Stimulated activated CD4-positive, alpha-beta T cell treated with anti-CD3 and anti-CD28 coated beads, Interleukin-1b, Interleukin-23, amount 100 ng/mL, for 1 hour (primary cell): ENCODE results near the gene MAP2K5.

Experiments used
- DNase-seq, 2 donors: peaks; one replicate each; pipeline ENCODE4 v3.0.0-alpha.2; 2020; ENCODE audit warnings: low read depth in 2 of 2

The MAP2K5 gene

GRCh38 chr15:67542420-67543347 lies at the start of gene MAP2K5:
TSS of gene MAP2K5 (plus strand) at chr15:67542703. CDS start at chr15:67543336, 633 bp downstream.
- peak; percentile 49 to 70 for DNase-seq

DNA sequence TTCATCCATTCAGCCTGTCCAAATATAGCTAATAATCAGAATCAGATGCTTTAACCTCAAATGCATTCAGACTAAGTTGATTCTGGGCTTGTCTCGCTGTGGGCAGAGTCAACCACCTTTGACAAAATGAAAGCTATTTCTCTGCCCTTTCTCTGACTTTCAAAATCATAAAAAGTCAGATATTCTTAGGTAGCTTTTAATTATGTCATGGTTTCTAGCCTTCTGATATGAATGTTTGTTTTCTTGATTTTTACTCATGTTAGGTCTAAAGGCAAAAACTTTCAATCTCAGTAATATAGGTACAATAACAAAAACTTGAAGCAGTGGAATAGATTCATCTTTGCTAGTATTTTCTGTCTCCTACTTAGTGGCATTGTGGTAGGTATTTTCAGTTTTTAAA lies 46.9 kb upstream of the MAP2K5 start:
- no peak for DNase-seq

DNA sequence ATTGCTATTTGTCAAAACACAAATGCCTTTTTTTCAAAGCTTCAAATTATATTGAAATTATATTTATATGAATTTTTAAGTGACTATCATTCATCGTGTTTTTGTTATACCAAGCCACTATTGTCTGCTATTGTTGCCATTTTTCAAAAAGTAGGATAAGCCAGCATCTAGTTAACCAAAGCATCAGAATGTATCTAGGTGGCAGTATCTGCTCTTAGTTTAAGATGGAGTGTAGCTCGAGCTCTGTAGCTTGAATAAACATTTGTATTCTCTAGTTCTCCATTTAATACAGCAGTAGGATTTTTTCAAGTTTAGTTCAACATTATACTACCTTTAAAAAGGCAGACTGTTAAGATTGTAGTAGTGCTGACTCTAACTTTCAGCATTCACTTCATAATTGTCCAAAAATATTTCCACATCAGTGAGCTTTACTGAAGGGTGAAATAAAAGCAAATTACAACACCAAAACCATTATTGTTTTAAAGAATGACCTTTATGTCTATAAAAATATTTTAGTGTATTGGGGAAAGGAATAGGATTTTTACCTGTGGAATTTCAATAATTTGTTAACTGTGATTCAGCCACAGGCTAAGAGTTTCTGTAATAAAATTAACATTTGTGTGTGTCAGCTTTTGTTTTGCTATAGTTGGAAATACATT lies 41.2 kb upstream of the MAP2K5 start:
- no peak for DNase-seq

GRCh38 chr15:67501836-67502461 lies 40.6 kb upstream of the MAP2K5 start:
- no peak for DNase-seq

- no peak for DNase-seq
Observed at GRCh38 chr15:67504056-67504455, 38.4 kb upstream of the MAP2K5 start.

DNA sequence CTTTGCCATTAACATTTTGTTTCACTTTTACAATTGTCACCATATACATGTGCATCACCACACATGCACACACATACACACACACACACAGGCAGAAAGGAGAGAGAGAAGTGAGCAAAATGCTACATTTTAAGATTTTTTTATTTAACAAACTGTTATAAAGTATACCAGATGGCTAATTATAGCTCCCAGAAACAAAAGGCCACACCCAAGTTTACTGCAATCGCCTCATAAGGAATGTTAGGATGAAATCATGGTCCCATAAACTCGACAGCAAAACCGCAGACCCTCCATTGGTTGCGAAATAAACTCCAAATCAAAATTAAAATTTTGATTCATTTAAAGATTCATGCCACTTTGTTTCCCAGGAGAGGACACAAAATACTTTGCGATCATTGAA lies 37.7 kb upstream of the MAP2K5 start:
- DNase-seq: no peak

DNA sequence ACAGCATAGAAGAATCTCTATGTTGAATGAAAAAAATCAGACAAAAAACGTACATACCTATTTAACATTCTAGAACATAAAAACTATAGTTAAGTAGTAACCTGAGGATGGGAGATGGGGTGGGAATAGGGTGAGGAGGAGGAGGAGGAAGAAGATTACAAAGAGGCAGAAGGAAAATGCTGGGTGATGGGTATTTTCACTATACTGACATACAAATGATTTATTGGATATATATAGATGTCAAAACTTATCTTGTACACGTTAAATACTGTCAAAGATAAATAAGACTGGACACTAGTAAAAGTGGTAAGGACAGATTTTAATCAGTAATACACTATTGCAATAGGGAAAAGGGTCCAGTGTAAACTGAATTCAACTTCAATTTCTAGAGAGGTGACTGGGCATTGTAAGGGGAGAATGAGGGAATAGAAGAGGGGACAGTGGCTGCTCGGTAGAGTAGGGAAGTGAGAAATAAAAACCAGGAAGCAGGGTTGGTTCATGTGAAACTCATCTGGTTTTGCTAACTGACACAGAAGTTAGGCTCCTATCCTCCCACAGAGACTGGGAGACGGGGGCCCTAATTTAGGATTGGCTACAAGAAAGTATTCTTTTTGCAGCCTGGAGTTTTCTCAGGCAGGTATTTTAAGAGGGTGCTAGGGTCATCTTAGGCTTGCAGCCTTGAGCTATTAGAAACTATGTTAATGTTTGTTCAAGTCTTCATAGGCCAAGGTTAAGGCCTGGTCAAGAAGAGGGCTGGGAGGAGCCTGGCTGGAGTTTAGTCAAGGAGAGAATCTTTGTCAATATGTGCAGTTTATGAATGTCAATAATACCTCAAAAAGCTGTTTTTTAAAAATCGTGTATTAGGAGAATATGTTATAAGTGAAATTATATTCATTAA lies 36.6 kb upstream of the MAP2K5 start:
- DNase-seq: no peak

DNA sequence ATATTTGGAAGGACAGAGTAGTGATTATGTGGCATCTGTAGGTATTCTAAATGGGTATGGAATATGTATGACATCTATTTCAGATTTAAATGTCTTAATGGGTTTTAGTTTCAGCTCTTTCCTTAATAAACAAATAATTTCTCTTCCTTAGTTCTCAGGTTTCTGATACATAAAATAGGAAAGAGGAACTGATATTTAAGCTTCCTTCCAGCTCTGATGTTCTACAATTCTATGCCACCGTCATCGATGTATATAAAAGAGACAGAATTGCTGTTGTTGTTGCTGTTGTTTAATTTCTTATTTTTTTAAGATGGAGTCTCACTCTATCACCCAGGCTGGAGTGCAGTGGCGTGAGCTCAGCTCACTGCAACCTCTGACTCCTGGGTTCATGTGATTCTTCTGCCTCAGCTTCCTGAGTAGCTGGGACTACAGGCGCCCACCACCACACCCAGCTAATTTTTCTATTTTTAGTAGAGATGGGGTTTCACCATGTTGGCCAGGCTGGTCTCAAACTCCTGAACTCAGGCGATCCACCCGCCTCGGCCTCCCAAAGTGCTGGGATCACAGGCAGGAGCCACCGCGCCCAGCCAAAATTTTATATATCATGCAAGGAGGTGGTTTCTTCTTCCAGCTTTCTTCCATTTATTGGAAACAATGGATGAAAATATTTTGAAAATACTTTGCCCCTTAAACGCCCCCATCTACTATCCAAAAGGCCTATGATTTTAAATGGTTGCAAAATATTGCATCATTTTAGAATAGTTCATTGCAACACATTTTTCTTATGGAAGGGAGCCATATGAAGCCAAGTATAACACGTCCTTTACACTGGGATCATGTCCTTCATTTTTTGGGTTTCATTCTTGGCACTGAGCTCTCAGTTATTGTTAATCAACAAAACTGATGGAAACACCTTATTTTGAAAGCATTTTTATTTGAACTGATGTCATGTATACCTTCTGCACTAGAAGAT lies 35.4 kb upstream of the MAP2K5 start:
- DNase-seq: no peak

GRCh38 chr15:67508407-67508806 lies 34.1 kb upstream of the MAP2K5 start:
- no peak for DNase-seq

- no peak for DNase-seq
Observed at GRCh38 chr15:67509918-67510317, 32.6 kb upstream of the MAP2K5 start.

- no peak for DNase-seq
Observed at GRCh38 chr15:67510597-67511190, 31.8 kb upstream of the MAP2K5 start.

DNA sequence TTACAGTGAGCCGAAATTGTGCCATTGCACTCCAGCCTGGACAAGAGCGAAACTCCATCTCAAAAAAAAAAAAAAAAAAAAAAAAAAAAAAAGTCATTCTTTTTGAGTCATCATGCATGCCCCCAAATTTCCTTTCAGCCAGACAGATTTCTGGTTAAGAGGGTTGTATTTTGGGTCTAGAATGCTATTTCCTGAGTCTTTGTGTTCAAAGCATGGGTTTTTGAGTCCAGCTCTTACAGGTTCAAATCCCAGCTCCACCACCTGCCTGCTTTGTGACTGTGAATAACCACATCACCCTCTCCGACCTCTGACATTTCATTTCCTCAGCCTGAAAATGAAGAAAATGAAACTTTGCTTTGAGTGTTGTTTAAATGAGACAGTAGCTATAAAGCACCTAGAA lies 30.9 kb upstream of the MAP2K5 start:
- DNase-seq: no peak

DNA sequence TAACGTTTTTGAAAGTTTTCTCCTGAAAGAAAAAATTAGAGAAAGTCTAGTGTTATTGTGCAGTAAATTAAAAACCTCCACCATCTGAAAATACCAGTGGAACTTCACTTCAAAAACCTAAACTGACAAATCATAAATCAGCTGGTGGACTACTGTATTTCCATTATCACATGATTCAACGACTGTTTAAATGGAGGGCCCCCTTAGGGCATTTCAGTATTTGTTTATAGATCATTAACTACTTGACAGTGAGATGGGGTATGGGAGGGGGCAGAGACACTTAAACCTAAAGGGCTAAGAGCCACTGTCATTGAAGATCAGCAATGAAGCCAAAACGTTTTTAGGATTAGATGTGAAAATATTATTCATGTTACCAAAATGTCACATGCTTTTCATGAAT lies 30.4 kb upstream of the MAP2K5 start:
- no peak for DNase-seq

DNA sequence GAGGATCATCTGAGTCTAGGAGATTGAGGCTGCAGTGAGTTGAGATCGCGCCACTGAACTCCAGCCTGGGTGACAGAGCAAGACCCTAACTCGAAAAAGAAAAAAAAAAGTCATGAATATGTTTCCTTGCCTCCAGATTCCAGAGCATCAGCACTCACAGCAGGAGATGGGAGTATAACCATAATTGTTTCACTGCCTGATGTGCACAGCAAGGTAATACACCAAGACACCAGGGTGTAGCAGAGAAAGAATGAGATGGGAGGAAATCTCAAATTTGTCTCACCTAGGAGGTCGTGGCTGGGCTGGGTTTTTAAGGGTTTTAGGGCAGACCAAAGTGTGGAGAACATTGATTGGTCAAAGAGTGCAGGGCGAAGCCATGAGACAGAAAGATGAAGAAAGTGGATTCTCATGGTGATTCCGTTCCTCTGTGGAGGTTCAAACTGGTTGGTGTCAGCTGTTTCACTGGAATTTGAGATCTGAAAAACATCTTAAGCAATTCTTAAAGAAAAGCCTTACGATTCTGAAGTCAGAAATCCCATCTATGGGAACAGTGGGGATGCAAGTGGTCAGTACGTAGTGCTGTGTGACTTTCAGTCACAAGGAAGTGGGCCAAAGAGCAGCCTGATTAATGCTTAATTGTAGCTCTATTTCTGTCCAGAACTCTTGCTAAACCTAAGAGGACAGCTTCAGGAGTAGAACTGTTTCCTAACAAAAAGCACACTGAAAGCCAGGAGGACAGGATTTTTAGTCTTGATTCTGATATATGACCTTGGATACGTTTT lies 29.4 kb upstream of the MAP2K5 start:
- DNase-seq: no peak

GRCh38 chr15:67515090-67515489 lies 27.4 kb upstream of the MAP2K5 start:
- no peak for DNase-seq

- no peak for DNase-seq
Observed at GRCh38 chr15:67515557-67515956, 26.9 kb upstream of the MAP2K5 start.

DNA sequence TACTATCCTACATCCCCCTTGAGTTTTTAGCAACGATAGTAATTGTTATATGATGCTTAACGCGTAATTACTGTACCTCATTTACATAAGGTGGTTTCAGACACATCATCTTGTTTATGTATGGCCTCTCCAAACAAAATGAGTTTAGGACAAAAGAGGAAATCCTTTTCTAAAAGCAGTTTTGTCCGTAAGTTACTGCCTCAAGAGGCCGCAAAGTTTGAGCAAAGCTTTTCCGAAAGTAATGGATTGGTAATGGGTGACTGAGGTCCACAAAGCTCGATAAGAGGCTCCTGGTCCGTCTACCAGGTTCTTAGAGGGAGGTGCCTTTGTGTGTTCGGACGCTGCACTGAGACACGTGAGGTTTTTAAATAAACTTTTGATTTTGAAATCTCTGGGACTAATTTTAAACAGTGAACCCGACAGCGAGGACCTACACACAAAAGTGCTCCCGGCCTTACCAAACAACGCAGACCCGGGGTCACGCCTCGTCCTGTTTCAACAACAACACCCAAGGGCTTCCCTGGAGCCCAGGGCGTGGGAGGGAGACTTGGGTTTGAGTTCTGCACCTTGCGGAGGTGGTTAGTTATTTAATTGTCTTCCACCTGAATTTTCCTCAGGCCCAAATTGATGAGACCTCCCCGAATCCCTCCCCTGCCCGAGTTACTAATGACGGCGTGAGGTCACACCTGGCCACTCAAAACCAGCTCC lies 22.0 kb upstream of the MAP2K5 start:
- no peak for DNase-seq

DNA sequence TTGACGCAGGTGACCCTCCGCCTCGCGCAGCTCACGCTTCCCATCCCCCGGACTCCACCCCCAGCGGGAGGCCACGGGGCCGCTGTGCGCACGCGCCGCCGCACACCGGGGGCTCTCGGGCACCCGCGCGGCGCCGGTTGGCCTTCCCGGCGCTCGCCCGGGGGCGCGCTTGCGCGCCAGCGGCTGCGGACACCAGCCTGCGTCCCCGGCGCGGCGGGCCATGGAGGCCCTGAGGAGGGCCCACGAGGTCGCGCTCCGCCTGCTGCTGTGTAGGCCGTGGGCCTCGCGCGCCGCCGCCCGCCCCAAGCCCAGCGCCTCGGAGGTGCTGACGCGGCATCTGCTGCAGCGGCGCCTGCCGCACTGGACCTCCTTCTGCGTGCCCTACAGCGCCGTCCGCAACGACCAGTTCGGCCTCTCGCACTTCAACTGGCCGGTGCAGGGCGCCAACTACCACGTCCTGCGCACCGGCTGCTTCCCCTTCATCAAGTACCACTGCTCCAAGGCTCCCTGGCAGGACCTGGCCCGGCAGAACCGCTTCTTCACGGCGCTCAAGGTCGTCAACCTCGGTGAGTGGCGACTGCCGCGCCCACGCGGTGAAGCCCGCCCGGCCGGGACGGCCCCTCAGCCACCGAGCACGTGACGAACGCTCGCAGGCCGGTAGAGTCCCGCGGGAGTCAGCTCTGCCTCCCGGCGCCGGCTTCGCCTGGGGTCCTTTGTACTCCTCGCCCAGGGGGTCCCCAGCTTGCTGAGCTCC lies 21.3 kb upstream of the MAP2K5 start, which contains the start of gene C15orf61:
C15orf61 (plus strand) TSS at position 103 of the 754 bp plus-strand sequence; CDS start at position 221, 118 bp downstream.
- DNase-seq: peak; percentile 60 to 70
